HEK293 (cell line): Measurements from ENCODE around the gene ISX.
"Not testable (repeated sequence)": the region's sequence is repeated elsewhere in the genome, so short reads cannot be mapped to it uniquely, and the experiment has no call there.

ENCODE experiments used
- CTCF ChIA-PET: fragments of 350-600 bp; formaldehyde crosslinking; extraction: SDS; loops from one replicate; lab custom pipeline; 2021; ENCODE audit warnings: antibody characterized with exemption; lab: Yijun Ruan, JAX
- POLR2A ChIA-PET: fragments of 300-600 bp; formaldehyde crosslinking; extraction: SDS; loops from one replicate; lab custom pipeline; 2020; ENCODE audit warnings: antibody characterized with exemption, inconsistent platforms; lab: Yijun Ruan, JAX
- H3K27ac ChIP-seq: fragments of 200-500 bp; sonication (Bioruptor generic); 2 replicates; pipeline ENCODE4 v1.5.1; 2014; ENCODE audit warnings: low read depth, low read length, control low read depth, inconsistent platforms; ENCODE audit errors: extremely low read depth
- H3K36me3 ChIP-seq, 2 experiments: fragments of 200-500 bp in 1 of 2; sonication (Bioruptor generic) in 1 of 2; 1 replicate in 1 of 2; 2 replicates in 1 of 2; pipeline ENCODE4 v1.5.1; 2014 to 2017; ENCODE audit warnings: inconsistent platforms in 2 of 2, low read length in 2 of 2; ENCODE audit not compliant: control insufficient read depth in 2 of 2, insufficient read depth in 1 of 2
- H3K4me1 ChIP-seq: fragments of 200-500 bp; sonication (Bioruptor generic); 2 replicates; pipeline ENCODE4 v1.5.1; 2014; ENCODE audit warnings: mild to moderate bottlenecking, low read length, inconsistent platforms; ENCODE audit not compliant: control insufficient read depth, insufficient read depth
- H3K4me3 ChIP-seq: 2 replicates; pipeline ENCODE4 v1.5.1; 2011; ENCODE audit warnings: low read depth, mild to moderate bottlenecking, control low read depth, low read length, moderate library complexity
- H3K9me3 ChIP-seq: fragments of 200-500 bp; sonication (Bioruptor generic); 2 replicates; pipeline ENCODE4 v1.5.1; 2014; ENCODE audit warnings: low read depth, low read length, inconsistent platforms; ENCODE audit not compliant: control insufficient read depth, insufficient read depth
- GLIS2 ChIP-seq: fragments of 450-650 bp; formaldehyde crosslinking; IDR thresholded peaks from 2 replicates; pipeline ENCODE4 v1.5.1; 2016; ENCODE audit warnings: missing biosample characterization, missing genetic modification characterization
- HOXA7 ChIP-seq: sonication (generic); formaldehyde crosslinking; IDR thresholded peaks from 2 replicates; pipeline ENCODE4 v1.8.1; 2022; ENCODE audit warnings: missing genetic modification reagents, borderline replicate concordance
- HOXD13 ChIP-seq: sonication (generic); formaldehyde crosslinking; IDR thresholded peaks from 2 replicates; pipeline ENCODE4 v1.8.0; 2022; ENCODE audit warnings: missing genetic modification reagents, borderline replicate concordance
- WT1 ChIP-seq: fragments of 450-650 bp; formaldehyde crosslinking; IDR thresholded peaks from 2 replicates; pipeline ENCODE4 v1.5.1; 2016; ENCODE audit warnings: missing biosample characterization, missing genetic modification characterization
- ZNF202 ChIP-seq: fragments of 450-650 bp; formaldehyde crosslinking; IDR thresholded peaks from 2 replicates; pipeline ENCODE4 v1.5.1; 2016; ENCODE audit warnings: missing biosample characterization, missing genetic modification characterization, borderline replicate concordance
- ZNF221 ChIP-seq: fragments of 450-650 bp; formaldehyde crosslinking; IDR thresholded peaks from 2 replicates; pipeline ENCODE4 v1.5.1; 2017; ENCODE audit warnings: missing biosample characterization, missing genetic modification characterization, borderline replicate concordance
- ZNF239 ChIP-seq: fragments of 450-650 bp; formaldehyde crosslinking; IDR thresholded peaks from 2 replicates; pipeline ENCODE4 v1.5.1; 2016; ENCODE audit warnings: missing biosample characterization, missing genetic modification characterization
- ZNF530 ChIP-seq: fragments of 450-650 bp; formaldehyde crosslinking; IDR thresholded peaks from 2 replicates; pipeline ENCODE4 v1.5.1; 2016; ENCODE audit warnings: low read depth, missing biosample characterization, missing genetic modification characterization
- ZNF544 ChIP-seq: fragments of 450-650 bp; formaldehyde crosslinking; IDR thresholded peaks from 2 replicates; pipeline ENCODE4 v1.5.0; 2017; ENCODE audit warnings: missing biosample characterization, missing genetic modification characterization
- ZNF571 ChIP-seq: fragments of 450-650 bp; formaldehyde crosslinking; IDR thresholded peaks from 2 replicates; pipeline ENCODE4 v1.5.0; 2017; ENCODE audit warnings: missing biosample characterization, missing genetic modification characterization
- ZNF664 ChIP-seq: fragments of 450-650 bp; formaldehyde crosslinking; IDR thresholded peaks from 2 replicates; pipeline ENCODE4 v1.5.1; 2016; ENCODE audit warnings: missing biosample characterization, missing genetic modification characterization
- ZNF768 ChIP-seq: fragments of 450-650 bp; formaldehyde crosslinking; IDR thresholded peaks from 2 replicates; pipeline ENCODE4 v1.5.1; 2018; ENCODE audit warnings: missing biosample characterization, mild to moderate bottlenecking, missing genetic modification characterization
- TF ChIP-seq, protein P1 (sequence below): fragments of 450-650 bp; formaldehyde crosslinking; IDR thresholded peaks from 2 replicates; pipeline ENCODE4 v1.5.1; 2016; ENCODE audit warnings: missing biosample characterization, missing genetic modification characterization
- TF ChIP-seq, protein P2 (sequence below): fragments of 450-650 bp; formaldehyde crosslinking; IDR thresholded peaks from 2 replicates; pipeline ENCODE4; 2016; ENCODE audit warnings: missing biosample characterization, missing genetic modification characterization
- TF ChIP-seq, protein P3 (sequence below): fragments of 450-650 bp; formaldehyde crosslinking; IDR thresholded peaks from 2 replicates; pipeline ENCODE4 v1.5.1; 2016; ENCODE audit warnings: missing biosample characterization, missing genetic modification characterization
- TF ChIP-seq, protein P4 (sequence below): fragments of 450-650 bp; formaldehyde crosslinking; IDR thresholded peaks from 2 replicates; pipeline ENCODE4 v1.5.1; 2016; ENCODE audit warnings: missing biosample characterization, missing genetic modification characterization
- TF ChIP-seq, protein P5 (sequence below): fragments of 450-650 bp; formaldehyde crosslinking; conservative IDR thresholded peaks from 2 replicates; pipeline ENCODE4 v1.5.1; 2016; ENCODE audit warnings: low read depth, missing biosample characterization, missing genetic modification characterization

The ISX gene

DNA sequence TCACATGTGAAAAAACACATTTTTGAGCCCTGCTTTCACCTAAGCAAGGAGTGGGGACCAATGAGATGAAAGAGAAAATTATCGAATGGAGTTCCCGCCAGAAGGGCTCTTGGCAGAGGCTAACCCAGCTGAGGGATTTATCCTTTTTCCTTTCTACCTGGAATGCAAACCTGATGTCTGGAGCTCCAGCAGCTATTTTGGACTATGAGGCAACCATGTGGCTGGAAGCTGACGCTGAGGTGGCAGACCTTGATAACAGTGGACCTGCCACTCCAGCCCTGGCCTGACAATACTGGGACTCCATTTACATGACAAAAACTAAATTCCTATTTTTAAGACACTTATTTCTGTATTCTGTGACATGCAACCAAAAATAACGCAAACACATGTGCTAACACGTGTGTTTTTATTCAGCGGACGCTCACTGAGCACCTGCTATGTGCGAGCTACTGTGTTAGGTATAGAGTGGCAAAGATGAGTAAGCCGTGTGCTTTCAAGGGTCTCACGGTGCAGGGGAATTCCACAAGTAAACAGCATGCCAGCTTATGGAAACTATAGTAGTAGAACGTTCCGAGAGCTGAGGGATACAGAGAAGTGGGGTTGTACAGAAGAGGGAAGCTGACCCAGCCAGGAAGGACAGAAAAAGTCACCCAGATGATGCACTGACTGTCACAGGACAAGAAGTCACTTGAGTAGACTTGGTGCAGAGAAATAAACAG, 19.1 kb upstream of the ISX start:
- Histone ChIP-seq H3K36me3 (no peaks in the 10 kb centered on the region), H3K4me3 (no peak overlapping the region), H3K9me3 (no peaks in the 10 kb centered on the region), H3K4me1 (no peaks in the 10 kb centered on the region), H3K27ac (no peak overlapping the region)
- CTCF ChIA-PET = interaction anchor here (0.6 kb wide), 1 partner anchor 28 kb away, joined by 3 read pairs; no protein-coding TSS in a partner anchor
- POLR2A ChIA-PET = no interaction called here
- TF ChIP-seq ZNF202 (tag by site-specific recombination) (no peak), HOXD13 (CRISPR knock-in tag) (no peak), ZNF571 (tag by site-specific recombination) (no peak), HOXA7 (CRISPR knock-in tag) (no peak), ZNF221 (tag by site-specific recombination) (no peak), ZNF664 (tag by site-specific recombination) (no peak), WT1 (no peak), GLIS2 (tag by site-specific recombination) (no peak)
- TF ChIP-seq, protein P1, sequence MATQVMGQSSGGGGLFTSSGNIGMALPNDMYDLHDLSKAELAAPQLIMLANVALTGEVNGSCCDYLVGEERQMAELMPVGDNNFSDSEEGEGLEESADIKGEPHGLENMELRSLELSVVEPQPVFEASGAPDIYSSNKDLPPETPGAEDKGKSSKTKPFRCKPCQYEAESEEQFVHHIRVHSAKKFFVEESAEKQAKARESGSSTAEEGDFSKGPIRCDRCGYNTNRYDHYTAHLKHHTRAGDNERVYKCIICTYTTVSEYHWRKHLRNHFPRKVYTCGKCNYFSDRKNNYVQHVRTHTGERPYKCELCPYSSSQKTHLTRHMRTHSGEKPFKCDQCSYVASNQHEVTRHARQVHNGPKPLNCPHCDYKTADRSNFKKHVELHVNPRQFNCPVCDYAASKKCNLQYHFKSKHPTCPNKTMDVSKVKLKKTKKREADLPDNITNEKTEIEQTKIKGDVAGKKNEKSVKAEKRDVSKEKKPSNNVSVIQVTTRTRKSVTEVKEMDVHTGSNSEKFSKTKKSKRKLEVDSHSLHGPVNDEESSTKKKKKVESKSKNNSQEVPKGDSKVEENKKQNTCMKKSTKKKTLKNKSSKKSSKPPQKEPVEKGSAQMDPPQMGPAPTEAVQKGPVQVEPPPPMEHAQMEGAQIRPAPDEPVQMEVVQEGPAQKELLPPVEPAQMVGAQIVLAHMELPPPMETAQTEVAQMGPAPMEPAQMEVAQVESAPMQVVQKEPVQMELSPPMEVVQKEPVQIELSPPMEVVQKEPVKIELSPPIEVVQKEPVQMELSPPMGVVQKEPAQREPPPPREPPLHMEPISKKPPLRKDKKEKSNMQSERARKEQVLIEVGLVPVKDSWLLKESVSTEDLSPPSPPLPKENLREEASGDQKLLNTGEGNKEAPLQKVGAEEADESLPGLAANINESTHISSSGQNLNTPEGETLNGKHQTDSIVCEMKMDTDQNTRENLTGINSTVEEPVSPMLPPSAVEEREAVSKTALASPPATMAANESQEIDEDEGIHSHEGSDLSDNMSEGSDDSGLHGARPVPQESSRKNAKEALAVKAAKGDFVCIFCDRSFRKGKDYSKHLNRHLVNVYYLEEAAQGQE (tag by site-specific recombination) = no peak
- TF ChIP-seq, protein P2, sequence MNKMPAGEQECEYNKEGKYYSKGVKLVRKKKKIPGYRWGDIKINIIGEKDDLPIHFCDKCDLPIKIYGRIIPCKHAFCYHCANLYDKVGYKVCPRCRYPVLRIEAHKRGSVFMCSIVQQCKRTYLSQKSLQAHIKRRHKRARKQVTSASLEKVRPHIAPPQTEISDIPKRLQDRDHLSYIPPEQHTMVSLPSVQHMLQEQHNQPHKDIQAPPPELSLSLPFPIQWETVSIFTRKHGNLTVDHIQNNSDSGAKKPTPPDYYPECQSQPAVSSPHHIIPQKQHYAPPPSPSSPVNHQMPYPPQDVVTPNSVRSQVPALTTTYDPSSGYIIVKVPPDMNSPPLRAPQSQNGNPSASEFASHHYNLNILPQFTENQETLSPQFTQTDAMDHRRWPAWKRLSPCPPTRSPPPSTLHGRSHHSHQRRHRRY (tag by site-specific recombination) = no peak
- TF ChIP-seq, protein P3, sequence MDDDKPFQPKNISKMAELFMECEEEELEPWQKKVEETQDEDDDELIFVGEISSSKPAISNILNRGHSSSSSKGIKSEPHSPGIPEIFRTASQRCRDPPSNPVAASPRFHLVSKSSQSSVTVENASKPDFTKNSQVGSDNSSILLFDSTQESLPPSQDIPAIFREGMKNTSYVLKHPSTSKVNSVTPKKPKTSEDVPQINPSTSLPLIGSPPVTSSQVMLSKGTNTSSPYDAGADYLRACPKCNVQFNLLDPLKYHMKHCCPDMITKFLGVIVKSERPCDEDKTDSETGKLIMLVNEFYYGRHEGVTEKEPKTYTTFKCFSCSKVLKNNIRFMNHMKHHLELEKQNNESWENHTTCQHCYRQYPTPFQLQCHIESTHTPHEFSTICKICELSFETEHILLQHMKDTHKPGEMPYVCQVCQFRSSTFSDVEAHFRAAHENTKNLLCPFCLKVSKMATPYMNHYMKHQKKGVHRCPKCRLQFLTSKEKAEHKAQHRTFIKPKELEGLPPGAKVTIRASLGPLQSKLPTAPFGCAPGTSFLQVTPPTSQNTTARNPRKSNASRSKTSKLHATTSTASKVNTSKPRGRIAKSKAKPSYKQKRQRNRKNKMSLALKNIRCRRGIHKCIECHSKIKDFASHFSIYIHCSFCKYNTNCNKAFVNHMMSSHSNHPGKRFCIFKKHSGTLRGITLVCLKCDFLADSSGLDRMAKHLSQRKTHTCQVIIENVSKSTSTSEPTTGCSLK (tag by site-specific recombination) = no peak

DNA sequence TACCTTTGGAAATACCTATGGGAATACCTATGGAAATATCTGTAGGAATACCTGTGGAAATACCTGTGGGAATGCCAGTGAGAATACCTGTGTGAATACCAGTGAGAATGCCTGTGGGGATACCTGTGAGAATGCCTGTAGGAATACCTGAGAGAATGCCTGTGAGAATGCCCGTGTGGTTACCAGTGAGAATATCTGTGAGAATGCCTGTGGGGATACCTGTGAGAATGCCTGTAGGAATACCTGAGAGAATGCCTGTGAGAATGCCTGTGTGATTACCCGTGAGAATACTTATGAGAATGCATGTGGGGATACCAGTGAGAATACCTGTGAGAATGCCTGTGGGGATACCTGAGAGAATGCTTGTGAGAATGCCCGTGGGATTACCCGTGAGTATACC, 15.9 kb upstream of the ISX start:
- CTCF ChIA-PET = interaction anchor here (1.0 kb wide), 1 partner anchor 101 kb away, joined by 3 read pairs; no protein-coding TSS in a partner anchor
- POLR2A ChIA-PET, H3K27ac ChIP-seq: not testable (repeated sequence)

DNA sequence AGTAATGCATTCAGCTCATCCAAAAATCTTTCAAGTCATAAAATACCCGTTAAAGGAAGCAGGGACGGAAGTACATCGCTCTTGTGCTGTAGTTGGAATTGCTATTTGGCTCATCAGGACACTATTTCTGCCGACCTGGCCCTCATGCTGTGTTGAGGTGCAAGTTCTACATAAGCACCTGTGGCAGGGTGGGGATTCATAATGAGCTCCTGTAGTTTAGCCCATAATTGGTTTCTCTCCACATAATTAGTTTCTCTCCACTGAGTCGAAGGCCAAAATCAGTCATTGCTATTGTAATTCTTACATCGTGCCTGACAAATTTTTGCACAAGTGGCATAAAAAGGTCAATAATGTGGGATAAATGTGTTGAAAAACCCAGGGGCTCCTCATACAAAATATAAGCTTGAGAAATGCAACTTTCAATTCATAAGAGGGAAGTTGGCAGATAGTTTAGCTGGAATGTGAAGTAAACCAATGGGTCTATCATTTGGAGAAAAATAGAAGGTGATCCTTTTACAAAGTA, 14.9 kb upstream of the ISX start:
- Histone ChIP-seq H3K4me1 (no peaks in the 10 kb centered on the region), H3K9me3 (no peaks in the 10 kb centered on the region), H3K36me3 (no peaks in the 10 kb centered on the region), H3K4me3 (no peak overlapping the region), H3K27ac (no peak overlapping the region)
- CTCF ChIA-PET = interaction anchor here (0.6 to 1.0 kb wide), 2 partner anchors 100 to 916 kb away, joined by 3 read pairs; no protein-coding TSS in a partner anchor
- POLR2A ChIA-PET = no interaction called here
- TF ChIP-seq ZNF239 (tag by site-specific recombination) (no peak), ZNF530 (tag by site-specific recombination) (no peak), ZNF768 (tag by site-specific recombination) (no peak), ZNF544 (tag by site-specific recombination) (no peak)
- TF ChIP-seq, protein P4, sequence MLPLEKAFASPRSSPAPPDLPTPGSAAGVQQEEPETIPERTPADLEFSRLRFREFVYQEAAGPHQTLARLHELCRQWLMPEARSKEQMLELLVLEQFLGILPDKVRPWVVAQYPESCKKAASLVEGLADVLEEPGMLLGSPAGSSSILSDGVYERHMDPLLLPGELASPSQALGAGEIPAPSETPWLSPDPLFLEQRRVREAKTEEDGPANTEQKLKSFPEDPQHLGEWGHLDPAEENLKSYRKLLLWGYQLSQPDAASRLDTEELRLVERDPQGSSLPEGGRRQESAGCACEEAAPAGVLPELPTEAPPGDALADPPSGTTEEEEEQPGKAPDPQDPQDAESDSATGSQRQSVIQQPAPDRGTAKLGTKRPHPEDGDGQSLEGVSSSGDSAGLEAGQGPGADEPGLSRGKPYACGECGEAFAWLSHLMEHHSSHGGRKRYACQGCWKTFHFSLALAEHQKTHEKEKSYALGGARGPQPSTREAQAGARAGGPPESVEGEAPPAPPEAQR (tag by site-specific recombination) = no peak
- TF ChIP-seq, protein P5, sequence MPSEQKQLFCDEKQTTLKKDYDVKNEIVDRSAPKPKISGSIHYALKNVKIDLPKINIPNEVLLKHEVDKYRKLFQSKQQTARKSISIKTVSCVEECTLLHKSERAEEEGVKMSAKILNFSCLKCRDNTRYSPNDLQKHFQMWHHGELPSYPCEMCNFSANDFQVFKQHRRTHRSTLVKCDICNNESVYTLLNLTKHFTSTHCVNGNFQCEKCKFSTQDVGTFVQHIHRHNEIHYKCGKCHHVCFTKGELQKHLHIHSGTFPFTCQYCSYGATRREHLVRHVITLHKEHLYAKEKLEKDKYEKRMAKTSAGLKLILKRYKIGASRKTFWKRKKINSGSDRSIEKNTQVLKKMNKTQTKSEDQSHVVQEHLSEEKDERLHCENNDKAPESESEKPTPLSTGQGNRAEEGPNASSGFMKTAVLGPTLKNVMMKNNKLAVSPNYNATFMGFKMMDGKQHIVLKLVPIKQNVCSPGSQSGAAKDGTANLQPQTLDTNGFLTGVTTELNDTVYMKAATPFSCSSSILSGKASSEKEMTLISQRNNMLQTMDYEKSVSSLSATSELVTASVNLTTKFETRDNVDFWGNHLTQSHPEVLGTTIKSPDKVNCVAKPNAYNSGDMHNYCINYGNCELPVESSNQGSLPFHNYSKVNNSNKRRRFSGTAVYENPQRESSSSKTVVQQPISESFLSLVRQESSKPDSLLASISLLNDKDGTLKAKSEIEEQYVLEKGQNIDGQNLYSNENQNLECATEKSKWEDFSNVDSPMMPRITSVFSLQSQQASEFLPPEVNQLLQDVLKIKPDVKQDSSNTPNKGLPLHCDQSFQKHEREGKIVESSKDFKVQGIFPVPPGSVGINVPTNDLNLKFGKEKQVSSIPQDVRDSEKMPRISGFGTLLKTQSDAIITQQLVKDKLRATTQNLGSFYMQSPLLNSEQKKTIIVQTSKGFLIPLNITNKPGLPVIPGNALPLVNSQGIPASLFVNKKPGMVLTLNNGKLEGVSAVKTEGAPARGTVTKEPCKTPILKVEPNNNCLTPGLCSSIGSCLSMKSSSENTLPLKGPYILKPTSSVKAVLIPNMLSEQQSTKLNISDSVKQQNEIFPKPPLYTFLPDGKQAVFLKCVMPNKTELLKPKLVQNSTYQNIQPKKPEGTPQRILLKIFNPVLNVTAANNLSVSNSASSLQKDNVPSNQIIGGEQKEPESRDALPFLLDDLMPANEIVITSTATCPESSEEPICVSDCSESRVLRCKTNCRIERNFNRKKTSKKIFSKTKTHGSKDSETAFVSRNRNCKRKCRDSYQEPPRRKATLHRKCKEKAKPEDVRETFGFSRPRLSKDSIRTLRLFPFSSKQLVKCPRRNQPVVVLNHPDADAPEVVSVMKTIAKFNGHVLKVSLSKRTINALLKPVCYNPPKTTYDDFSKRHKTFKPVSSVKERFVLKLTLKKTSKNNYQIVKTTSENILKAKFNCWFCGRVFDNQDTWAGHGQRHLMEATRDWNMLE (tag by site-specific recombination) = no peak

More for the DNA sequence above, 15.9 kb upstream of the ISX start:
- not testable (repeated sequence) for H3K36me3 ChIP-seq, H3K9me3 ChIP-seq, H3K4me1 ChIP-seq, H3K4me3 ChIP-seq
